ENCODE measurements around the gene FRA10AC1. TPM values are rescaled to one million over a fixed set of nuclear protein-coding genes. Genes with fewer than 3 reads are reported as not detected.

FRA10AC1 gene
- total RNA-seq, 1 donor from 2014 or later: 17.7 TPM

- no peak overlapping the region for H3K4me3 Mint-ChIP-seq (ENCODE audit: unreplicated experiment)
- H3K27me3 Mint-ChIP-seq (ENCODE audit: unreplicated experiment): no peaks in the 10 kb centered on the region
- no peaks in the 10 kb centered on the region for H3K36me3 Mint-ChIP-seq (ENCODE audit: unreplicated experiment)
- no peak overlapping the region for H3K27ac Mint-ChIP-seq (ENCODE audit: unreplicated experiment)
- no peak for TF ChIP-seq CTCF (IDR thresholded peaks at IDR 0.05; ENCODE audit: partially characterized antibody, unreplicated experiment)
- no peak for DNase-seq
- H3K9me3 Mint-ChIP-seq (ENCODE audit: unreplicated experiment): peaks cover 2% of the 10 kb centered on the region
- H3K4me1 Mint-ChIP-seq (ENCODE audit: low read depth, unreplicated experiment): peaks cover 9% of the 10 kb centered on the region
Measured at GRCh38 chr10:93715345-93715744, 13.0 kb upstream of the FRA10AC1 start.

GRCh38 chr10:93712593-93712992, 10.2 kb upstream of the FRA10AC1 start:
- Mint-ChIP-seq H3K27ac (ENCODE audit: unreplicated experiment) (no peak overlapping the region), H3K4me3 (ENCODE audit: unreplicated experiment) (no peak overlapping the region), H3K9me3 (ENCODE audit: unreplicated experiment) (peaks cover 2% of the 10 kb centered on the region), H3K27me3 (ENCODE audit: unreplicated experiment) (no peaks in the 10 kb centered on the region), H3K4me1 (ENCODE audit: low read depth, unreplicated experiment) (peaks cover 2% of the 10 kb centered on the region), H3K36me3 (ENCODE audit: unreplicated experiment) (no peaks in the 10 kb centered on the region)
- no peak for DNase-seq
- no peak for TF ChIP-seq CTCF (IDR thresholded peaks at IDR 0.05; ENCODE audit: partially characterized antibody, unreplicated experiment)

- H3K27me3 Mint-ChIP-seq (ENCODE audit: unreplicated experiment): no peaks in the 10 kb centered on the region
- DNase-seq: no peak
- no peaks in the 10 kb centered on the region for H3K36me3 Mint-ChIP-seq (ENCODE audit: unreplicated experiment)
- H3K9me3 Mint-ChIP-seq (ENCODE audit: unreplicated experiment): peaks cover 2% of the 10 kb centered on the region
- H3K27ac Mint-ChIP-seq (ENCODE audit: unreplicated experiment): no peak overlapping the region
- no peak overlapping the region for H3K4me3 Mint-ChIP-seq (ENCODE audit: unreplicated experiment)
- H3K4me1 Mint-ChIP-seq (ENCODE audit: low read depth, unreplicated experiment): peaks cover 2% of the 10 kb centered on the region
- TF ChIP-seq CTCF (IDR thresholded peaks at IDR 0.05; ENCODE audit: partially characterized antibody, unreplicated experiment): no peak
Measured at GRCh38 chr10:93711891-93712290, 9.5 kb upstream of the FRA10AC1 start.

GRCh38 chr10:93710333-93710909, 8.0 kb upstream of the FRA10AC1 start:
- no peak for TF ChIP-seq CTCF (IDR thresholded peaks at IDR 0.05; ENCODE audit: partially characterized antibody, unreplicated experiment)
- Mint-ChIP-seq H3K27ac (ENCODE audit: unreplicated experiment) (no peak overlapping the region), H3K9me3 (ENCODE audit: unreplicated experiment) (peaks cover 4% of the 10 kb centered on the region), H3K27me3 (ENCODE audit: unreplicated experiment) (no peaks in the 10 kb centered on the region), H3K4me3 (ENCODE audit: unreplicated experiment) (no peak overlapping the region), H3K36me3 (ENCODE audit: unreplicated experiment) (no peaks in the 10 kb centered on the region), H3K4me1 (ENCODE audit: low read depth, unreplicated experiment) (peaks cover 2% of the 10 kb centered on the region)
- no peak for DNase-seq

- Mint-ChIP-seq H3K27me3 (ENCODE audit: unreplicated experiment) (no peaks in the 10 kb centered on the region), H3K4me1 (ENCODE audit: low read depth, unreplicated experiment) (peaks cover 5% of the 10 kb centered on the region), H3K4me3 (ENCODE audit: unreplicated experiment) (no peak overlapping the region), H3K9me3 (ENCODE audit: unreplicated experiment) (peaks cover 4% of the 10 kb centered on the region), H3K27ac (ENCODE audit: unreplicated experiment) (no peak overlapping the region), H3K36me3 (ENCODE audit: unreplicated experiment) (no peaks in the 10 kb centered on the region)
- no peak for DNase-seq
- no peak for TF ChIP-seq CTCF (IDR thresholded peaks at IDR 0.05; ENCODE audit: partially characterized antibody, unreplicated experiment)
Measured at GRCh38 chr10:93707623-93708022, 5.2 kb upstream of the FRA10AC1 start.
